Muscle of back (tissue), 11 donors: ENCODE results near the gene ASPSCR1. TPM values are rescaled to one million over a fixed set of nuclear protein-coding genes. Genes with fewer than 3 reads are reported as not detected.
A peak's percentile ranks its signal among the peaks of the same experiment; 100 is the strongest.

ENCODE experiments used
- DNase-seq, 3 donors: peaks; one replicate each; pipeline versions ENCODE4 v3.0.0 to v3.0.0-alpha.2; 2013
- polyA plus RNA-seq, 10 donors: library from polyadenylated mRNA; unstranded; fragments of 120-200 nt; gene quantifications; one replicate each; pipeline ENCODE4 v1.2.1, GENCODE V29; 2013; ENCODE audit not compliant: insufficient read length in 10 of 10

ASPSCR1 gene
- polyA plus RNA-seq, 10 donors = 15.5 to 28.4 (median 21.6) TPM

GRCh38 chr17:82065638-82066303 is 88.3 kb downstream of the ASPSCR1 start, which contains the start of gene DUS1L:
TSS of gene DUS1L (minus strand) at chr17:82065804. CDS start at chr17:82065059, 745 bp downstream.
- peak; percentile 51 to 82 (median 74) for DNase-seq

Other genes with a start within 250 kb of the ASPSCR1 start
- gene GCGR, start 173.5 kb upstream of the ASPSCR1 start, polyA plus RNA-seq = under 1 TPM in 1 of 10 donors, not detected in 9; 0.10 TPM
- 100 to 1,000 TPM in 5 of 10 donors, 10 to 100 TPM in 5; 67.2 to 139 (median 102) TPM for gene MCRIP1, start 144.3 kb upstream of the ASPSCR1 start, polyA plus RNA-seq
- gene PPP1R27, start 142.6 kb upstream of the ASPSCR1 start, polyA plus RNA-seq = 10 to 100 TPM; 13.2 to 84.6 (median 36.4) TPM
- 100 to 1,000 TPM; 359 to 534 (median 424) TPM for gene P4HB, start 117.1 kb upstream of the ASPSCR1 start, polyA plus RNA-seq
- gene ARHGDIA, start 106.3 kb upstream of the ASPSCR1 start, polyA plus RNA-seq = 100 to 1,000 TPM; 128 to 225 (median 163) TPM
- 10 to 100 TPM; 49.7 to 81.7 (median 60.7) TPM for gene ALYREF, start 86.0 kb upstream of the ASPSCR1 start, polyA plus RNA-seq
- gene ANAPC11, start 85.9 kb upstream of the ASPSCR1 start, polyA plus RNA-seq = 100 to 1,000 TPM in 4 of 10 donors, 10 to 100 TPM in 6; 77.7 to 136 (median 93.3) TPM
- gene NPB, start 75.4 kb upstream of the ASPSCR1 start, polyA plus RNA-seq = 1 to 10 TPM in 2 of 10 donors, under 1 TPM in 5, not detected in 3; 0.13 to 1.2 (median 0.64) TPM
- 10 to 100 TPM in 6 of 10 donors, 1 to 10 TPM in 4; 7.9 to 14.0 (median 10.2) TPM for gene PCYT2, start 66.2 kb upstream of the ASPSCR1 start, polyA plus RNA-seq
- gene SIRT7, start 59.5 kb upstream of the ASPSCR1 start, polyA plus RNA-seq = 1 to 10 TPM; 5.3 to 9.4 (median 6.9) TPM
- gene MAFG, start 49.9 kb upstream of the ASPSCR1 start, polyA plus RNA-seq = 10 to 100 TPM; 12.3 to 14.8 (median 13.9) TPM
- gene PYCR1, start 40.3 kb upstream of the ASPSCR1 start, polyA plus RNA-seq = 100 to 1,000 TPM in 1 of 10 donors, 10 to 100 TPM in 9; 52.3 to 103 (median 61.8) TPM
- 10 to 100 TPM in 9 of 10 donors, 1 to 10 TPM in 1; 8.9 to 29.8 (median 22.3) TPM for gene MYADML2, start 30.4 kb upstream of the ASPSCR1 start, polyA plus RNA-seq
- gene NOTUM, start 16.4 kb upstream of the ASPSCR1 start, polyA plus RNA-seq = 1 to 10 TPM; 1.5 to 4.2 (median 2.8) TPM
- gene CENPX, start 45.2 kb downstream of the ASPSCR1 start, polyA plus RNA-seq = 10 to 100 TPM; 26.6 to 42.8 (median 31.0) TPM
- 10 to 100 TPM in 3 of 10 donors, 1 to 10 TPM in 7; 5.3 to 12.7 (median 8.5) TPM for gene LRRC45, start 45.7 kb downstream of the ASPSCR1 start, polyA plus RNA-seq
- 10 to 100 TPM in 2 of 10 donors, 1 to 10 TPM in 8; 4.7 to 27.6 (median 8.2) TPM for gene RAC3, start 54.0 kb downstream of the ASPSCR1 start, polyA plus RNA-seq
- 10 to 100 TPM; 20.6 to 42.5 (median 35.0) TPM for gene DCXR, start 60.1 kb downstream of the ASPSCR1 start, polyA plus RNA-seq
- gene RFNG, start 74.2 kb downstream of the ASPSCR1 start, polyA plus RNA-seq = 10 to 100 TPM; 18.2 to 39.0 (median 29.2) TPM
- 10 to 100 TPM; 60.4 to 72.8 (median 66.1) TPM for gene GPS1, start 74.3 kb downstream of the ASPSCR1 start, polyA plus RNA-seq
- gene DUS1L, start 88.2 kb downstream of the ASPSCR1 start, polyA plus RNA-seq = 10 to 100 TPM; 43.1 to 61.5 (median 53.2) TPM
- gene FASN, start 120.6 kb downstream of the ASPSCR1 start, polyA plus RNA-seq = 10 to 100 TPM; 17.6 to 47.7 (median 28.6) TPM
- gene CCDC57, start 235.2 kb downstream of the ASPSCR1 start, polyA plus RNA-seq = 10 to 100 TPM; 15.7 to 32.8 (median 22.1) TPM